T-helper 1 cell treated with Interleukin-12 subunit alpha and Interleukin-12 subunit beta and Interleukin-4 antibody, amounts not matched to agents 30 μg/mL and 1 μg/mL, for 36 hours (primary cell): ENCODE results near the gene ARL14EP.

Experiments used
- H3K27ac Mint-ChIP-seq: one replicate; pipeline ENCODE4 v1.8.0; 2021; ENCODE audit warnings: mild to moderate bottlenecking, mixed read lengths
- H3K27me3 Mint-ChIP-seq: one replicate; pipeline ENCODE4 v1.8.0; 2021; ENCODE audit warnings: low read depth, mixed read lengths
- H3K36me3 Mint-ChIP-seq: one replicate; pipeline ENCODE4 v1.8.0; 2021; ENCODE audit warnings: low read depth, mixed read lengths
- H3K4me1 Mint-ChIP-seq: one replicate; pipeline ENCODE4 v1.8.0; 2021; ENCODE audit warnings: low read depth, mixed read lengths
- H3K4me3 Mint-ChIP-seq: one replicate; pipeline ENCODE4 v1.8.0; 2021; ENCODE audit warnings: mild to moderate bottlenecking, moderate library complexity, mixed read lengths
- H3K9me3 Mint-ChIP-seq: one replicate; pipeline ENCODE4 v1.8.0; 2021; ENCODE audit warnings: mixed read lengths

The ARL14EP gene

DNA sequence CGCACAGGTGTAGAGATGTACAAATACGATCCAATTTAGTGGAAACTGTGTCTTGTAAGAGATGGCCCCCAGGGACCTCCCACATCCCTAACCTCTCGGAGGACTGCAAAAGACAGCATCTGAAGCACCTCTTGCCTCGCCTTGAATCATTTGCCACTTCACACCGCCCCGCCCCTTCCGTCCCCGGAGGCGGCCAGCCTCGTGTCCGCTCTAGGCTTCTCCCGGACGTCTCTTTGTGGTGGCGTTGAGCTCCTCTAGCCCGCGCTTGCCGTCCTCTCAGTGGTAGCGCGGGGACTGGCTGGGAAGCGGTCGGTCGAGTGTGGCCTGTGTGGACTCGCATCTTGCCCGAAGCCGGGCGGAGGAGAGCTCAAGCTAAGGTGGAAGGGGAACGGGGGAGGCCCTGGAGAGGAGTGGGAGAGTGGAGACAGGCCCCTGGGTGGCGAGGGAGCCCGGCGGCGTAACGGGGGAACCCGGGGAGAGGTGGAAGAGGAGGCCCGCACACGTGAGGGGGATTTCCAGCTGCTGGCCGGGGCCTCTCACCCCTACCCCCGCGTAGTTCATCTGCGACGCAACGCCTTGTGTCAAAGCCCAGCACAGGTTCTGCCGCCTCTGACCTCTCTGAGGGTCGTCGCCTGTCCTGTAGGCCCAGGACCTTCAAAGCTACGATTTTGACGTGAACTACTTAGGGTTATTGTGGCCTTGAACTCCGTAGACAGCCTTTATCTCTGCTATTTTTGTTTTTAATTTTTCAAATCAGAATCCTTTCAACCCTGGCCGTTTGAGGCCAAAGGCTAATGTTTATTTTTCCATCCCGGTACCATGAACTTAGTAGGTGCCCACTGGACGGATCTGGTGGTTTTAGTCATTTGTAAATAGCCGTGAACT is at the start of gene ARL14EP:
Gene ARL14EP (plus strand): TSS at position 279 of the 885 bp plus-strand sequence. CDS start 7,845 bp downstream, outside the sequence.
- Mint-ChIP-seq H3K27me3 (peaks cover 11% of the 10 kb centered on the region), H3K36me3 (peaks cover 17% of the 10 kb centered on the region), H3K4me3 (peak within 1 kb of the TSS; percentile 100), H3K27ac (peak within 1 kb of the TSS; percentile 99), H3K4me1 (peaks cover 41% of the 10 kb centered on the region), H3K9me3 (no peaks in the 10 kb centered on the region)

DNA sequence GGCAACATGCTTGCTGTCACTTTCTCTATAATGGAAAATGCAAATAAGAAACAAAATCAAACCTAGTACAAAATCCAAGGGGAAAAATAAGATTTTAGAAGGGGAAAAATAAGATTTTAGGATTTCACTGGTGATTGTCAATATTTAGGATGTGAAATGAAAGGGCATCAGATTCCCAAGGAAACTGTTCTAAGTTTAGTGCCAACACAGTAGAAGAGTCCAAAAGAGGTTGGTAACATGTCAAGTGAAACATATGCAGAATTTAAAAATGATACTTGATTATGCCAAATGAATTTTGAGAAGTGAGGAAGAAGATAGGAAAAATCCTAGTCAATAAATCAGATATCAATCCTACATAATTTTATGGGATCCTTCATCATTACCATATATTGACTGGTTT is 45.7 kb upstream of the ARL14EP start:
- peaks cover 9% of the 10 kb centered on the region for H3K4me1 Mint-ChIP-seq

GRCh38 chr11:30279796-30280195 is 43.1 kb upstream of the ARL14EP start:
- H3K27ac Mint-ChIP-seq, result no peak overlapping the region
- no peaks in the 10 kb centered on the region for H3K9me3 Mint-ChIP-seq
- no peaks in the 10 kb centered on the region for H3K36me3 Mint-ChIP-seq
- peaks cover 15% of the 10 kb centered on the region for H3K4me1 Mint-ChIP-seq
- H3K27me3 Mint-ChIP-seq, result peaks cover 19% of the 10 kb centered on the region
- H3K4me3 Mint-ChIP-seq, result no peak overlapping the region

More for the DNA sequence above, 45.7 kb upstream of the ARL14EP start:
- Mint-ChIP-seq H3K4me3 (no peak overlapping the region), H3K36me3 (no peaks in the 10 kb centered on the region), H3K27me3 (peaks cover 13% of the 10 kb centered on the region), H3K9me3 (no peaks in the 10 kb centered on the region), H3K27ac (no peak overlapping the region)

GRCh38 chr11:30281476-30282288 is 41.2 kb upstream of the ARL14EP start:
- Mint-ChIP-seq H3K27ac (no peak overlapping the region), H3K36me3 (no peaks in the 10 kb centered on the region), H3K4me3 (peak overlapping the region; percentile 15), H3K9me3 (no peaks in the 10 kb centered on the region), H3K27me3 (peaks cover 16% of the 10 kb centered on the region), H3K4me1 (peaks cover 15% of the 10 kb centered on the region)

- no peaks in the 10 kb centered on the region for H3K36me3 Mint-ChIP-seq
- H3K27ac Mint-ChIP-seq, result no peak overlapping the region
- H3K4me1 Mint-ChIP-seq, result peaks cover 15% of the 10 kb centered on the region
- H3K4me3 Mint-ChIP-seq, result peak overlapping the region; percentile 15
- no peaks in the 10 kb centered on the region for H3K9me3 Mint-ChIP-seq
- peaks cover 16% of the 10 kb centered on the region for H3K27me3 Mint-ChIP-seq
Observed at GRCh38 chr11:30282289-30282631, 40.6 kb upstream of the ARL14EP start.

- peaks cover 15% of the 10 kb centered on the region for H3K4me1 Mint-ChIP-seq
- peaks cover 22% of the 10 kb centered on the region for H3K27me3 Mint-ChIP-seq
- no peaks in the 10 kb centered on the region for H3K9me3 Mint-ChIP-seq
- no peaks in the 10 kb centered on the region for H3K36me3 Mint-ChIP-seq
- H3K27ac Mint-ChIP-seq, result no peak overlapping the region
- no peak overlapping the region for H3K4me3 Mint-ChIP-seq
Observed at GRCh38 chr11:30284836-30285235, 38.1 kb upstream of the ARL14EP start.

DNA sequence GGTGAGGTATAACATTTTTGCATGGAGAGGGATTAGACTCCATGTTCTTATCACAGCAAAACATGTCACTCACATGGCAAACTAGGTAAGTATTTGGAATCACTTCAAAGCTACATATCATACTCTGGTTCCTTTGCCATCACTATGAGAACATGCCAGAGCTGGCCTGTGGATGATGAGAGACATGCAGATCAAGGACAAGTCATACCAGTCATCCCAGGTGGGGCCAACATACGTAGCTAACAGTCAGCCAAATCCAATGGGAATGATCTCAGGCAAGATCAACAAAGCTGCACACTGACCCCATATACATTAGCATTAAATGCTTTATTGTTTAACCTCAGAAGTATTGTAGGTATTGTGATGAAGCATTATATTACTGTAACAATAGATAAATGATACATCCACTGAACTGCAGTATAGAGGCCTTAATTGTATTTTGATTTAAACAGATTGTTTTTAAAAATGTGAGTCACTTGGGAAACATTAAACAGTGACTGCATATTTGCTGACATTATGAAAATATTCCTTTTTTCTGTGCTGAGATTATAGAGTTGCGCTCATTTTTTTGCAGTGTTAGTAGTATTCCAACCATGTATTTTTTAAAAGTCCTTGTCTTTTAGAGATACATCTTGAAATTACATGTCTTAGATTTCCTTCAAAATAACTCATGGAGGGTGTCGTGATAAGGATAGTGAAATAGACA is 37.3 kb upstream of the ARL14EP start:
- Mint-ChIP-seq H3K36me3 (no peaks in the 10 kb centered on the region), H3K4me1 (peaks cover 15% of the 10 kb centered on the region), H3K4me3 (no peak overlapping the region), H3K9me3 (no peaks in the 10 kb centered on the region), H3K27ac (no peak overlapping the region), H3K27me3 (peaks cover 22% of the 10 kb centered on the region)

- H3K4me1 Mint-ChIP-seq, result no peaks in the 10 kb centered on the region
- no peaks in the 10 kb centered on the region for H3K9me3 Mint-ChIP-seq
- peaks cover 11% of the 10 kb centered on the region for H3K27me3 Mint-ChIP-seq
- no peak overlapping the region for H3K4me3 Mint-ChIP-seq
- no peak overlapping the region for H3K27ac Mint-ChIP-seq
- H3K36me3 Mint-ChIP-seq, result no peaks in the 10 kb centered on the region
Observed at GRCh38 chr11:30291331-30291730, 31.6 kb upstream of the ARL14EP start.

DNA sequence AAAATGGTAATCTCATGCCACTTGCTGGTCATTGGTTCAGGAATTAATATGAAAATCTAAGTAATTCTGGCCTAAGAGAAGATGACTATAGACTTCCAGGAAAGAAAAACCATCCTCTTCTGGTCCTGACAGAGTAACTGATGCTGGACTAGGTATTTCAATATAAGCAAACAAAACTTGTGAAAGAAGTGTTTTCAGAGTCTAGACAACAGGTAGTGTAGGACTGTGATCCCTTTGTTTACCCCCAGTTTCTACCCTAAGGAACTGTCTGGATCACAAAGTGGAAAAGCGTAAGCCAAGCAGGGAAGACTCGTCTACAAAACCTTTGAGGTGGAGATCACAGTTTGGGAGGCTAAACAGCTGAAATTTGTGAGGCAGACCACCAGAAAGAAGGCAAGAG is 30.4 kb upstream of the ARL14EP start:
- Mint-ChIP-seq H3K4me1 (no peaks in the 10 kb centered on the region), H3K27ac (no peak overlapping the region), H3K36me3 (no peaks in the 10 kb centered on the region)

GRCh38 chr11:30295178-30295885 is 27.6 kb upstream of the ARL14EP start:
- H3K9me3 Mint-ChIP-seq, result no peaks in the 10 kb centered on the region
- H3K27ac Mint-ChIP-seq, result no peak overlapping the region
- peaks cover 12% of the 10 kb centered on the region for H3K27me3 Mint-ChIP-seq

More for the DNA sequence above, 30.4 kb upstream of the ARL14EP start:
- Mint-ChIP-seq H3K4me3 (no peak overlapping the region), H3K27me3 (peaks cover 11% of the 10 kb centered on the region), H3K9me3 (no peaks in the 10 kb centered on the region)

GRCh38 chr11:30304620-30305019 is 18.3 kb upstream of the ARL14EP start:
- peaks cover 17% of the 10 kb centered on the region for H3K27me3 Mint-ChIP-seq
- H3K36me3 Mint-ChIP-seq, result no peaks in the 10 kb centered on the region
- no peak overlapping the region for H3K27ac Mint-ChIP-seq
- H3K4me1 Mint-ChIP-seq, result no peaks in the 10 kb centered on the region
- no peaks in the 10 kb centered on the region for H3K9me3 Mint-ChIP-seq
- H3K4me3 Mint-ChIP-seq, result no peak overlapping the region

More at GRCh38 chr11:30295178-30295885, 27.6 kb upstream of the ARL14EP start:
- Mint-ChIP-seq H3K4me3 (no peak overlapping the region), H3K36me3 (no peaks in the 10 kb centered on the region), H3K4me1 (no peaks in the 10 kb centered on the region)

DNA sequence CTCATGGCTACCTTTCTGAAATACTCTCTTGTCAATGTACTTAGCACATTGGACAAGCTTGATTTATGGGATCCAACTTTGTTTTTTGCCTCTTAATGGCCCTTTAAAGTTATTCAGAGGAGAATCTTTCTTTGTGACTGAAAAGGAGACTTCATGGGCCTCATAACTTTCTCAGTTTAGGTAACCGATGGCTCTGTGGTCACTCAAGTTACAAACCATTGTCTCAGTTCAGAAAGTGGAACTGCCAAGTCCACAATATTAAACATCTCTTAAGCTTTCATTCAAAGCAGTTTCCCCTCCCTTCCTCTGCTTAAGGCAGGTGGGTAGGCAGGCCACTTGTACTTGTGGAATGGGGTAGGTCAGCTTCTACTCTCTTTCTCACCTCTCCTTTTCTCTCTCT is 12.3 kb upstream of the ARL14EP start:
- Mint-ChIP-seq H3K9me3 (no peaks in the 10 kb centered on the region), H3K27ac (no peak overlapping the region), H3K27me3 (peaks cover 38% of the 10 kb centered on the region), H3K4me1 (no peaks in the 10 kb centered on the region), H3K4me3 (no peak overlapping the region), H3K36me3 (no peaks in the 10 kb centered on the region)

DNA sequence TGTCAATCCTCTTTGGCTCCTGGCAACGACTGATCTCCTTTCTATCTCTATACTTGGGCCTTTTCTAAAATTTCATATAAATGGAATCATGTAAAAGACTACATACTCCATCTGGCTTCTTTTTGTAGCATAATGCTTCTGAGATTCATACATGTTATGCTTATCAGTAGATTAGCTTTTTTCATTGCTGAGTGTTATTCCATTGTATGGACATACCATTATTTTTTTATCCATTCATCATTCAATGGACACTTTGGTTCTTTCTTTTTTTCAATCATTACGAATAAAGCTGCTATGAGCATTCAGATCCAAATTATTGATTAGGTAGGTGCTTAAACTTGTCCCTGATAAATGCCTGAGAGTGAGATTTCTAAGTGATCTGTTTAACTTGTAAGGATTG is 11.7 kb upstream of the ARL14EP start:
- H3K9me3 Mint-ChIP-seq, result no peaks in the 10 kb centered on the region
- H3K27ac Mint-ChIP-seq, result no peak overlapping the region
- H3K27me3 Mint-ChIP-seq, result peaks cover 38% of the 10 kb centered on the region
- H3K4me3 Mint-ChIP-seq, result no peak overlapping the region
- no peaks in the 10 kb centered on the region for H3K4me1 Mint-ChIP-seq
- no peaks in the 10 kb centered on the region for H3K36me3 Mint-ChIP-seq

GRCh38 chr11:30312243-30312642 is 10.7 kb upstream of the ARL14EP start:
- H3K9me3 Mint-ChIP-seq, result no peaks in the 10 kb centered on the region
- H3K27me3 Mint-ChIP-seq, result peaks cover 43% of the 10 kb centered on the region
- H3K4me3 Mint-ChIP-seq, result no peak overlapping the region
- H3K4me1 Mint-ChIP-seq, result peaks cover 5% of the 10 kb centered on the region
- no peaks in the 10 kb centered on the region for H3K36me3 Mint-ChIP-seq
- no peak overlapping the region for H3K27ac Mint-ChIP-seq
